ENCODE data around the gene SETD4. TPM values are rescaled to one million over a fixed set of nuclear protein-coding genes. Genes with fewer than 3 reads are reported as not detected.

SETD4 gene
- total and polyA plus RNA-seq, 2 of the 8 experiments (the other 6 are each of a cell fraction or from before 2014, with no cell fraction given): 20.1 to 46.6 TPM

DNA sequence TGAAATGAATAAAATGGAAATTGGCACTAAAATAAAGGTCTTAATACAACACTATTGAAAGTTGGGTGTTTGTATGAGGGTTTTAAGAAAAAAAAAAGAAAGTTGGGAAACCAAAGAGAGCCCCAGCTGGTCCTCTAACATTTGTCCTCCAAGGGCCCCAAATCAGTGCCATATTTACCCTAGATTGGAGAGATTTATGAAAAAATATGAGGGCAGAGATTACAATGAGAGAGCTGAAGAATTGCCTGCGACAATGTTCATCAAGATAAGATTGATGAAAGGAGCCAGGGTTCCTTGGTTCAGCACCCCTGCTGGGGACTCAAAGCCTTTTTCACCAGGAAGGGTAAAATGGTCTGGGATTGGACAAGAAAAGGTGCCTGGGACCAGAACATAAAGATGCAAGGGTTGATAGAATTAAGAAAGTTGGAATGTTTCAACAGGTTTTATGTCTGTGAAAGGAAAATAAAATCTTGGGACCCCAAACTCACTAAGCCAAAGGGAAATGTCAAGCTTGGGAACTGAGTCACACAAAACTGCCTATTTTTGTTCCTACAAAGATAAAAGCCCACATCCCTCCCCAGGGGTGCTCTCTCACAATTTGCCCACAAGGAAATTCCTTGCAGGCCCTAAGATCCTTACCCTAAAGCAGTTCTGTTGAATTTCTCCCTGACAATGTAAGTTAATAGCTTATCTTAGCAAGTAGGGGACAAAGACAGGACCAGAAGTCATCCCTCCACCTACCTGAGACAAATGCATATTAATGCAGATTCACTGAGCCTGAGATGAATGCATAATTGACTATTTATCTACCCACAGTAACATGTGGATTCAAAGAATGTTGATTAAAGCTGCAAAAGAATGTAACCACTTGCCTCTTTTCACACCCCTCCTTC is 36.3 kb upstream of the SETD4 start:
- peak overlapping the region; percentile 44 for H2BK120ac ChIP-seq (replicated peaks; ENCODE audit: low read depth, low read length)
- H4K5ac ChIP-seq (ENCODE audit: insufficient read length, low read depth, low read length): no peak overlapping the region
- no peak overlapping the region for H3K4ac ChIP-seq (replicated peaks; ENCODE audit: insufficient read length, low read depth, low read length)
- DNase-seq (ENCODE audit: low read depth in 1 of 2, low spot score in 2 of 2): peak in 1 of 2 experiments; percentile 59
- no peak overlapping the region for H3K9ac ChIP-seq (replicated peaks in 1 of 4; ENCODE audit: extremely low read depth in 1 of 4, low read depth in 3 of 4, low read length in 3 of 4)
- no peaks in the 10 kb centered on the region for H3K23me2 ChIP-seq (ENCODE audit: low read depth, low read length)
- H3K14ac ChIP-seq (ENCODE audit: insufficient read length): no peak overlapping the region
- POLR2A ChIA-PET (ENCODE audit: partially characterized antibody): interaction anchor here (0.6 to 2.0 kb wide), 12 partner anchors 8 to 223 kb away, joined by 3 to 5 read pairs (median 4); partner anchors contain the start of genes MORC3 and SETD4
- no peak overlapping the region for H2BK12ac ChIP-seq (ENCODE audit: low read depth, low read length)
- H4K91ac ChIP-seq (replicated peaks; ENCODE audit: insufficient read length, low read length): peak overlapping the region; percentile 34
- CTCF ChIA-PET (ENCODE audit: partially characterized antibody): interaction anchor here (0.8 to 2.2 kb wide), 4 partner anchors 9 to 40 kb away, joined by 3 to 9 read pairs (median 4); no protein-coding TSS in a partner anchor
- H3K27ac ChIP-seq (ENCODE audit: low read depth, low read length): 0 out of 2 replicates have a peak overlapping the region, but pooled peaks have one; percentile 16
- no peaks in the 10 kb centered on the region for H3K79me2 ChIP-seq (ENCODE audit: control insufficient read depth in 1 of 2, insufficient read depth in 2 of 2, low read length in 2 of 2)
- H3K4me3 ChIP-seq (ENCODE audit: extremely low read depth in 1 of 4, insufficient read depth in 2 of 4, low read depth in 3 of 4, low read length in 4 of 4): no peak overlapping the region; a peak in 1 of 8 replicates
- no peaks in the 10 kb centered on the region for H3K27me3 ChIP-seq (replicated peaks in 1 of 4; ENCODE audit: control insufficient read depth in 3 of 4, extremely low read depth in 1 of 4, insufficient read depth in 3 of 4, low read length in 3 of 4)
- H2BK20ac ChIP-seq (ENCODE audit: low read length): peak overlapping the region; percentile 29; the same call in 1 of the 2 replicates
- H2AK5ac ChIP-seq (ENCODE audit: low read depth, low read length): no peak overlapping the region
- H2BK15ac ChIP-seq (ENCODE audit: low read length): no peak overlapping the region
- no peak overlapping the region for H4K8ac ChIP-seq (ENCODE audit: extremely low read depth, insufficient read depth, low read length)
- H3K36me3 ChIP-seq (ENCODE audit: control insufficient read depth in 2 of 4, insufficient read depth in 4 of 4, low read length in 3 of 4): peaks cover 0 to 7% (median 1%) of the 10 kb centered on the region in 4 experiments; a peak in 1 of 8 replicates
- H3K4me1 ChIP-seq (replicated peaks in 1 of 4; ENCODE audit: control insufficient read depth in 3 of 4, insufficient read depth in 4 of 4, low read length in 3 of 4): peaks cover 10 to 32% (median 17%) of the 10 kb centered on the region in 4 experiments; a peak in 5 of 7 replicates
- H3K18ac ChIP-seq (ENCODE audit: extremely low read depth, low read length): peak overlapping the region; percentile 52; the same call in 1 of the 2 replicates
- no peak overlapping the region for H2AFZ ChIP-seq (ENCODE audit: low read length)
- H4K20me1 ChIP-seq (replicated peaks in 1 of 2; ENCODE audit: control insufficient read depth in 1 of 2, insufficient read depth in 2 of 2, low read length in 2 of 2): no peaks in the 10 kb centered on the region
- H3K9me3 ChIP-seq (ENCODE audit: insufficient read depth in 2 of 2, low read depth in 1 of 2, low read length in 1 of 2): peaks cover 16 to 20% of the 10 kb centered on the region in 2 experiments
- H3K56ac ChIP-seq (replicated peaks; ENCODE audit: insufficient read length, low read depth, low read length): peak overlapping the region; percentile 3
- 19% methylated on average over 1 of the region's 1 CpG; no CpG with 5 or more reads in 1 of the 2 experiments for WGBS, 2 experiments (ENCODE audit: extremely low coverage in 1 of 2, insufficient coverage in 1 of 2, insufficient read length in 1 of 2, insufficient replicate concordance in 2 of 2, low coverage in 1 of 2, low lambda C conversion rate in 2 of 2, missing lambda C conversion rate in 1 of 2)
- H3K4me2 ChIP-seq (ENCODE audit: insufficient read depth in 1 of 2, low read depth in 2 of 2, low read length in 2 of 2): peak overlapping the region; percentile 20 to 54; a peak in 3 of 4 replicates
- H3K79me1 ChIP-seq (ENCODE audit: low read depth, low read length): no peaks in the 10 kb centered on the region
- no peak overlapping the region for H3K23ac ChIP-seq (ENCODE audit: insufficient read length)
- peak overlapping the region; percentile 98 for H2BK5ac ChIP-seq (ENCODE audit: low read depth, low read length)
- FAIRE-seq: peak; percentile 28
- TF ChIP-seq TEAD4 (IDR thresholded peaks at IDR 0.05; ENCODE audit: low read depth, low read length) (0 out of 2 replicates have a peak, but pooled peaks have one; percentile 26), SP1 (IDR thresholded peaks at IDR 0.05; ENCODE audit: low read depth, low read length) (peak; percentile 5; the same call in 1 of the 2 replicates), YY1 (IDR thresholded peaks at IDR 0.05; ENCODE audit: low read depth, low read length) (no peak), SIX5 (IDR thresholded peaks at IDR 0.05; ENCODE audit: low read depth, low read length) (no peak), EZH2 (IDR thresholded peaks at IDR 0.05; ENCODE audit: low read depth, low read length, severe bottlenecking) (no peak), EP300 (IDR thresholded peaks at IDR 0.05; ENCODE audit: borderline replicate concordance in 1 of 2, low read depth in 2 of 2, low read length in 2 of 2) (no peak), KDM5A (IDR thresholded peaks at IDR 0.05; ENCODE audit: low read length) (no peak)
- TF ChIP-seq, protein P1, sequence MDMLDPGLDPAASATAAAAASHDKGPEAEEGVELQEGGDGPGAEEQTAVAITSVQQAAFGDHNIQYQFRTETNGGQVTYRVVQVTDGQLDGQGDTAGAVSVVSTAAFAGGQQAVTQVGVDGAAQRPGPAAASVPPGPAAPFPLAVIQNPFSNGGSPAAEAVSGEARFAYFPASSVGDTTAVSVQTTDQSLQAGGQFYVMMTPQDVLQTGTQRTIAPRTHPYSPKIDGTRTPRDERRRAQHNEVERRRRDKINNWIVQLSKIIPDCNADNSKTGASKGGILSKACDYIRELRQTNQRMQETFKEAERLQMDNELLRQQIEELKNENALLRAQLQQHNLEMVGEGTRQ (IDR thresholded peaks at IDR 0.05; ENCODE audit: low read length): no peak
- TF ChIP-seq, protein P2, sequence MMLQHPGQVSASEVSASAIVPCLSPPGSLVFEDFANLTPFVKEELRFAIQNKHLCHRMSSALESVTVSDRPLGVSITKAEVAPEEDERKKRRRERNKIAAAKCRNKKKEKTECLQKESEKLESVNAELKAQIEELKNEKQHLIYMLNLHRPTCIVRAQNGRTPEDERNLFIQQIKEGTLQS (IDR thresholded peaks at IDR 0.05; ENCODE audit: insufficient read depth, low read depth, low read length): no peak
